GM21447 (cell line): ENCODE data around the gene KIRREL3.
A peak's percentile ranks its signal among the peaks of the same experiment; 100 is the strongest.

Experiments
- ATAC-seq: cut with Tn5 transposase; IDR thresholded peaks from one replicate; pipeline ENCODE4 v1.9.1; 2021; ENCODE audit not compliant: unreplicated experiment

Gene KIRREL3

GRCh38 chr11:126997641-126998040 is 2.9 kb downstream of the KIRREL3 start:
- no peak for ATAC-seq

- ATAC-seq = no peak
Observed at GRCh38 chr11:126997196-126997595, 3.4 kb downstream of the KIRREL3 start.

GRCh38 chr11:126996036-126996804 is 4.3 kb downstream of the KIRREL3 start:
- ATAC-seq = no peak

- ATAC-seq = no peak
Observed at GRCh38 chr11:126993599-126993998, 7.0 kb downstream of the KIRREL3 start.

GRCh38 chr11:126992804-126993111 is 7.8 kb downstream of the KIRREL3 start:
- ATAC-seq = no peak

- no peak for ATAC-seq
Observed at GRCh38 chr11:126992065-126992803, 8.3 kb downstream of the KIRREL3 start.

GRCh38 chr11:126991596-126991995 is 9.0 kb downstream of the KIRREL3 start:
- ATAC-seq = no peak

- ATAC-seq = no peak
Observed at GRCh38 chr11:126990716-126991480, 9.7 kb downstream of the KIRREL3 start.

GRCh38 chr11:126989942-126990715 is 10.4 kb downstream of the KIRREL3 start:
- ATAC-seq = peak; percentile 77

- no peak for ATAC-seq
Observed at GRCh38 chr11:126988655-126989054, 11.9 kb downstream of the KIRREL3 start.

GRCh38 chr11:126981635-126982034 is 18.9 kb downstream of the KIRREL3 start:
- no peak for ATAC-seq

GRCh38 chr11:126978911-126979310 is 21.7 kb downstream of the KIRREL3 start:
- no peak for ATAC-seq

GRCh38 chr11:126978165-126978564 is 22.4 kb downstream of the KIRREL3 start:
- no peak for ATAC-seq

GRCh38 chr11:126973051-126973450 is 27.5 kb downstream of the KIRREL3 start:
- no peak for ATAC-seq

GRCh38 chr11:126971305-126971704 is 29.3 kb downstream of the KIRREL3 start:
- no peak for ATAC-seq

- ATAC-seq = no peak
Observed at GRCh38 chr11:126969865-126970479, 30.6 kb downstream of the KIRREL3 start.

- ATAC-seq = no peak
Observed at GRCh38 chr11:126968915-126969314, 31.7 kb downstream of the KIRREL3 start.

GRCh38 chr11:126965331-126965730 is 35.2 kb downstream of the KIRREL3 start:
- ATAC-seq = no peak

GRCh38 chr11:126963603-126964363 is 36.8 kb downstream of the KIRREL3 start:
- ATAC-seq = no peak

GRCh38 chr11:126963115-126963514 is 37.5 kb downstream of the KIRREL3 start:
- ATAC-seq = no peak
